A549 (cell line): ENCODE results near the gene PLEKHG7. TPM values are rescaled to one million over a fixed set of nuclear protein-coding genes. Genes with fewer than 3 reads are reported as not detected.

Experiments
- ATAC-seq, 2 experiments: fragments of 200-7000 bp in 1 of 2; fragments of >200 bp in 1 of 2; cut with Nextera tagmentation in 1 of 2; cut with Tn5 transposase in 1 of 2; 3 replicates each; pipeline versions ENCODE4 v1.8.0 to v1.9.1; 2018 to 2020; ENCODE audit warnings: mild to moderate bottlenecking in 1 of 2, moderate library complexity in 1 of 2
- CTCF ChIA-PET: fragments of 300-600 bp; sonication (Branson Sonifier 250); formaldehyde crosslinking; extraction: SDS; loops from one replicate; lab custom pipeline; 2021; ENCODE audit warnings: antibody characterized with exemption, inconsistent platforms; lab: Yijun Ruan, JAX
- POLR2A ChIA-PET: fragments of 350-600 bp; formaldehyde crosslinking; extraction: SDS; loops from one replicate; lab custom pipeline; 2021; ENCODE audit warnings: antibody characterized with exemption, inconsistent platforms; lab: Yijun Ruan, JAX
- DNase-seq, 2 experiments: peaks; one replicate each; pipeline versions ENCODE4 v3.0.0 to v3.0.0-alpha.2; 2011 to 2016; ENCODE audit warnings: low read depth in 1 of 2, low spot score in 1 of 2
- FAIRE-seq: peaks from 2 replicates; lab custom pipeline; 2011; peaks lifted over from hg19 to GRCh38; lab: Jason Lieb, UNC
- H3K27ac ChIP-seq, 2 experiments: fragments of >200 bp; sonication (Bioruptor Twin); formaldehyde crosslinking; 3 replicates each; pipeline ENCODE4 v1.5.1; 2016 to 2017
- H3K4me1 ChIP-seq: fragments of >200 bp; sonication (Bioruptor Twin); formaldehyde crosslinking; 3 replicates; pipeline ENCODE4 v1.6.1; 2016
- H3K4me2 ChIP-seq: fragments of >200 bp; sonication (Bioruptor Twin); formaldehyde crosslinking; 3 replicates; pipeline ENCODE4 v1.6.1; 2016
- H3K4me3 ChIP-seq: fragments of >200 bp; sonication (Bioruptor Twin); formaldehyde crosslinking; 3 replicates; pipeline ENCODE4 v1.5.1; 2016
- H3K9me3 ChIP-seq: fragments of >200 bp; sonication (Bioruptor Twin); formaldehyde crosslinking; 3 replicates; pipeline ENCODE4 v1.6.1; 2016
- BHLHE40 ChIP-seq: IDR thresholded peaks from 2 replicates; pipeline ENCODE4 v1.6.1; 2012; ENCODE audit warnings: low read depth, low read length, inconsistent platforms
- CBX2 ChIP-seq: fragments of 200-600 bp; sonication (generic); IDR thresholded peaks from 2 replicates; pipeline ENCODE4 v1.6.1; 2016; ENCODE audit warnings: low read depth, mild to moderate bottlenecking, borderline replicate concordance
- E2F6 ChIP-seq: IDR thresholded peaks from 2 replicates; pipeline ENCODE4 v1.6.1; 2012; ENCODE audit warnings: low read depth, borderline replicate concordance
- EHF ChIP-seq: fragments of 250-450 bp; sonication (Bioruptor Pico); IDR thresholded peaks from 2 replicates; pipeline ENCODE4 v1.5.0; 2020; ENCODE audit warnings: mild to moderate bottlenecking
- EHMT2 ChIP-seq: fragments of 200-600 bp; sonication (generic); IDR thresholded peaks from 2 replicates; pipeline ENCODE4 v1.6.1; 2016; ENCODE audit warnings: antibody characterized with exemption, low read depth, mild to moderate bottlenecking, moderate library complexity
- EP300 ChIP-seq, 2 experiments: fragments of >200 bp; sonication (Bioruptor Twin); formaldehyde crosslinking; IDR thresholded peaks; 2 replicates in 1 of 2; 3 replicates in 1 of 2; pipeline ENCODE4 v1.6.1; 2016 to 2017
- ESRRA ChIP-seq: fragments of 150-350 bp; IDR thresholded peaks from 2 replicates; pipeline ENCODE4 v1.6.1; 2014; ENCODE audit warnings: mild to moderate bottlenecking, low read length, borderline replicate concordance
- FOXS1 ChIP-seq: fragments of 250-450 bp; sonication (Bioruptor Pico); IDR thresholded peaks from 2 replicates; pipeline ENCODE4 v1.5.0; 2020; ENCODE audit warnings: mild to moderate bottlenecking, moderate library complexity
- HDAC2 ChIP-seq: fragments of 200-600 bp; sonication (generic); IDR thresholded peaks from 2 replicates; pipeline ENCODE4 v1.6.1; 2016
- HES2 ChIP-seq: fragments of >200 bp; sonication (Bioruptor Twin); formaldehyde crosslinking; IDR thresholded peaks from 2 replicates; pipeline ENCODE4 v1.6.1; 2016
- HOXB5 ChIP-seq: fragments of 250-450 bp; sonication (Bioruptor Pico); IDR thresholded peaks from 2 replicates; pipeline ENCODE4 v1.5.0; 2020; ENCODE audit warnings: mild to moderate bottlenecking, moderate library complexity
- KDM5A ChIP-seq: fragments of 200-600 bp; sonication (generic); IDR thresholded peaks from 2 replicates; pipeline ENCODE4 v1.6.1; 2016; ENCODE audit warnings: antibody characterized with exemption, mild to moderate bottlenecking
- MYC ChIP-seq: IDR thresholded peaks from 2 replicates; pipeline ENCODE4 v1.6.1; 2012; ENCODE audit warnings: mild to moderate bottlenecking, inconsistent platforms, low read length, improper control_type of control experiment, borderline replicate concordance
- NFE2L2 ChIP-seq: fragments of 150-350 bp; conservative IDR thresholded peaks from 2 replicates; pipeline ENCODE4 v1.6.1; 2014; ENCODE audit warnings: low read length
- NPAS2 ChIP-seq: fragments of 250-450 bp; sonication (Bioruptor Pico); IDR thresholded peaks from 2 replicates; pipeline ENCODE4 v1.8.0; 2022; ENCODE audit warnings: mild to moderate bottlenecking, moderate library complexity, borderline replicate concordance
- PHF8 ChIP-seq: fragments of 200-600 bp; sonication (generic); IDR thresholded peaks from 2 replicates; pipeline ENCODE4 v1.6.1; 2016; ENCODE audit warnings: low read depth, mild to moderate bottlenecking, antibody characterized with exemption, moderate library complexity, borderline replicate concordance
- POLR2A ChIP-seq: IDR thresholded peaks from 2 replicates; pipeline ENCODE4 v1.6.1; 2012; ENCODE audit warnings: mild to moderate bottlenecking, low read length
- RFX5 ChIP-seq: fragments of 450-650 bp; IDR thresholded peaks from 2 replicates; pipeline ENCODE4 v1.7.1; 2014; ENCODE audit warnings: antibody characterized with exemption, mild to moderate bottlenecking, moderate library complexity
- WGBS: methylation state at CpG from one replicate; pipeline ENCODE4 v1.1.6; 2017; ENCODE audit errors: missing lambda C conversion rate; 5-methylcytosine and 5-hydroxymethylcytosine counted together
- polyA plus RNA-seq, 4 experiments: library from polyadenylated mRNA; depleted of rRNA in 3 of 4; stranded (reverse); fragments of >200 nt; fragmentation: RNase III in 1 of 4; extraction: RNeasy Plus Mini Kit Qiagen cat#74134 plus additional on column Dnase treatment in 1 of 4; gene quantifications; 2 replicates in 3 of 4; 3 replicates in 1 of 4; pipeline ENCODE4 v1.2.3, GENCODE V29; 2011 to 2017
- TF ChIP-seq, protein P1 (sequence below): fragments of 250-450 bp; sonication (Bioruptor Pico); IDR thresholded peaks from 2 replicates; pipeline ENCODE4 v1.5.0; 2021; ENCODE audit warnings: mild to moderate bottlenecking, moderate library complexity, borderline replicate concordance
- TF ChIP-seq, protein P2 (sequence below): fragments of >200 bp; sonication (Bioruptor Twin); formaldehyde crosslinking; IDR thresholded peaks from 3 replicates; pipeline ENCODE4 v1.6.1; 2016

The PLEKHG7 gene
- polyA plus RNA-seq, 2 of the 4 experiments (the other 2 are of a cell fraction), result 0.03 to 0.05 TPM

- H3K9me3 ChIP-seq, result no peaks in the 10 kb centered on the region
- TF ChIP-seq MYC (no peak), ESRRA (no peak), POLR2A (no peak), EHF (CRISPR knock-in tag) (no peak), NPAS2 (CRISPR knock-in tag) (no peak), EHMT2 (no peak), KDM5A (no peak), E2F6 (no peak), HOXB5 (CRISPR knock-in tag) (no peak), BHLHE40 (no peak), HES2 (no peak), CBX2 (no peak), HDAC2 (no peak), FOXS1 (CRISPR knock-in tag) (no peak)
- TF ChIP-seq, protein P1, sequence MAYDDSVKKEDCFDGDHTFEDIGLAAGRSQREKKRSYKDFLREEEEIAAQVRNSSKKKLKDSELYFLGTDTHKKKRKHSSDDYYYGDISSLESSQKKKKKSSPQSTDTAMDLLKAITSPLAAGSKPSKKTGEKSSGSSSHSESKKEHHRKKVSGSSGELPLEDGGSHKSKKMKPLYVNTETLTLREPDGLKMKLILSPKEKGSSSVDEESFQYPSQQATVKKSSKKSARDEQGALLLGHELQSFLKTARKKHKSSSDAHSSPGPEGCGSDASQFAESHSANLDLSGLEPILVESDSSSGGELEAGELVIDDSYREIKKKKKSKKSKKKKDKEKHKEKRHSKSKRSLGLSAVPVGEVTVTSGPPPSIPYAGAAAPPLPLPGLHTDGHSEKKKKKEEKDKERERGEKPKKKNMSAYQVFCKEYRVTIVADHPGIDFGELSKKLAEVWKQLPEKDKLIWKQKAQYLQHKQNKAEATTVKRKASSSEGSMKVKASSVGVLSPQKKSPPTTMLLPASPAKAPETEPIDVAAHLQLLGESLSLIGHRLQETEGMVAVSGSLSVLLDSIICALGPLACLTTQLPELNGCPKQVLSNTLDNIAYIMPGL (CRISPR knock-in tag), result no peak
- TF ChIP-seq, protein P2, sequence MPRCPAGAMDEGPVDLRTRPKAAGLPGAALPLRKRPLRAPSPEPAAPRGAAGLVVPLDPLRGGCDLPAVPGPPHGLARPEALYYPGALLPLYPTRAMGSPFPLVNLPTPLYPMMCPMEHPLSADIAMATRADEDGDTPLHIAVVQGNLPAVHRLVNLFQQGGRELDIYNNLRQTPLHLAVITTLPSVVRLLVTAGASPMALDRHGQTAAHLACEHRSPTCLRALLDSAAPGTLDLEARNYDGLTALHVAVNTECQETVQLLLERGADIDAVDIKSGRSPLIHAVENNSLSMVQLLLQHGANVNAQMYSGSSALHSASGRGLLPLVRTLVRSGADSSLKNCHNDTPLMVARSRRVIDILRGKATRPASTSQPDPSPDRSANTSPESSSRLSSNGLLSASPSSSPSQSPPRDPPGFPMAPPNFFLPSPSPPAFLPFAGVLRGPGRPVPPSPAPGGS, result no peak
- TF ChIP-seq, all 56 proteins: peak for 0
- ATAC-seq (no peak), FAIRE-seq (no peak), DNase-seq (no peak)
- POLR2A ChIA-PET, result no interaction called here
- no peak overlapping the region for H3K27ac ChIP-seq
- H3K4me2 ChIP-seq, result no peak overlapping the region
- H3K4me1 ChIP-seq, result no peaks in the 10 kb centered on the region
- CTCF ChIA-PET, result interaction anchor here (0.6 kb wide), 1 partner anchor 644 kb away, joined by 3 read pairs; no protein-coding TSS in a partner anchor
- no peak overlapping the region for H3K4me3 ChIP-seq
These were observed 72.6 kb downstream of the PLEKHG7 start for GRCh38 chr12:92775416-92775815.

- Histone ChIP-seq H3K27ac (no peak overlapping the region), H3K4me3 (no peak overlapping the region), H3K9me3 (no peaks in the 10 kb centered on the region), H3K4me1 (no peaks in the 10 kb centered on the region), H3K4me2 (no peak overlapping the region)
- ChIA-PET CTCF (interaction anchor here (1.8 kb wide), 1 partner anchor 641 kb away, joined by 5 read pairs; no protein-coding TSS in a partner anchor), POLR2A (no interaction called here)
- 90% methylated on average over 3 of the region's 3 CpGs for WGBS
- no peak for DNase-seq
- no peak for ATAC-seq
- TF ChIP-seq HES2, result no peak
- no peak for TF ChIP-seq FOXS1 (CRISPR knock-in tag)
- no peak for TF ChIP-seq RFX5
- TF ChIP-seq PHF8, result no peak
- no peak for TF ChIP-seq EP300 (IDR thresholded peaks at IDR 0.05)
- no peak for TF ChIP-seq NFE2L2
- no peak for TF ChIP-seq POLR2A
- no peak for TF ChIP-seq E2F6
- TF ChIP-seq, all 56 proteins: peak for 0
- FAIRE-seq, result no peak
These were observed 75.7 kb downstream of the PLEKHG7 start for GRCh38 chr12:92778525-92778924.
